GM06990 (cell line): ENCODE data around the gene INSIG2.
"Not testable (repeated sequence)": the region's sequence is repeated elsewhere in the genome, so short reads cannot be mapped to it uniquely, and the experiment has no call there.

Experiments used
- DNase-seq: peaks from one replicate; pipeline ENCODE4 v3.0.0-alpha.2; 2011; ENCODE audit not compliant: insufficient read length; ENCODE audit errors: extremely low read depth
- H3K27me3 ChIP-seq: replicated peaks from 2 replicates; pipeline ENCODE4 v1.6.0; 2011; ENCODE audit warnings: low read length; ENCODE audit not compliant: control insufficient read depth, insufficient read depth
- H3K36me3 ChIP-seq: 2 replicates; pipeline ENCODE4 v1.5.1; 2011; ENCODE audit warnings: low read length; ENCODE audit not compliant: control insufficient read depth, insufficient read depth
- H3K4me3 ChIP-seq: replicated peaks from 2 replicates; pipeline ENCODE4 v1.5.1; 2011; ENCODE audit warnings: low read depth, mild to moderate bottlenecking, control low read depth, low read length
- TF ChIP-seq, protein P1 (sequence below): IDR thresholded peaks from 2 replicates; pipeline ENCODE4 v1.5.1; 2011; ENCODE audit warnings: low read length, control low read depth, mild to moderate bottlenecking, inconsistent platforms; ENCODE audit not compliant: insufficient read depth, poor library complexity, severe bottlenecking

Gene INSIG2

DNA sequence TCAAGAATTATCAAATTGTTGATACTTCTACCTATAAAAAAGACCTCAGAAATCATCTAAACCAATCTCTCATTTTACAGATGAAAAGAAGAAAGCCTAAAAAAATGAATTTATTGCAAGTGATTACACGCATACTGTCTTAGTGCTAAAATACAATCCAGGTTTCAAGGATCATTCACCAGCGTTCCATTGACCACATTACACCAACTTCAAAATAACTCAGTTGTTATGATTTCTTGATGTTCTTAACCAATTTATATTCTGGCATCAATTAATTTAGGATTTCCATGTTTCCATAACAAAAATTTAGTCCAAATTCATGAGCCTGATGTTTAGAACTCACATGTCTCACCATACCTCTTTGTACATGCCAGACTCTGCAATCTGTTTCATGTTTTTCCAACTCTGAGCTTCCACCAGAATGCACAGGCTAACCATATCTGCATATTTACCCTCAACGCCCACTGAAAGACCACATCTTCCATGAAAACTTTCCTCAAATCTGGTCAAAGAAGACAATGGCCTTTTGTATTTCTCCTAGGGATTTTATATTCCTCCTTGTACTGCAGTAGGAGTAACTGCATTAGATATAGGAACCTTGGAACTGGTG is 2.1 kb upstream of the INSIG2 start:
- Histone ChIP-seq H3K4me3 (no peak overlapping the region), H3K36me3 (no peaks in the 10 kb centered on the region), H3K27me3 (no peaks in the 10 kb centered on the region)
- TF ChIP-seq, protein P1, sequence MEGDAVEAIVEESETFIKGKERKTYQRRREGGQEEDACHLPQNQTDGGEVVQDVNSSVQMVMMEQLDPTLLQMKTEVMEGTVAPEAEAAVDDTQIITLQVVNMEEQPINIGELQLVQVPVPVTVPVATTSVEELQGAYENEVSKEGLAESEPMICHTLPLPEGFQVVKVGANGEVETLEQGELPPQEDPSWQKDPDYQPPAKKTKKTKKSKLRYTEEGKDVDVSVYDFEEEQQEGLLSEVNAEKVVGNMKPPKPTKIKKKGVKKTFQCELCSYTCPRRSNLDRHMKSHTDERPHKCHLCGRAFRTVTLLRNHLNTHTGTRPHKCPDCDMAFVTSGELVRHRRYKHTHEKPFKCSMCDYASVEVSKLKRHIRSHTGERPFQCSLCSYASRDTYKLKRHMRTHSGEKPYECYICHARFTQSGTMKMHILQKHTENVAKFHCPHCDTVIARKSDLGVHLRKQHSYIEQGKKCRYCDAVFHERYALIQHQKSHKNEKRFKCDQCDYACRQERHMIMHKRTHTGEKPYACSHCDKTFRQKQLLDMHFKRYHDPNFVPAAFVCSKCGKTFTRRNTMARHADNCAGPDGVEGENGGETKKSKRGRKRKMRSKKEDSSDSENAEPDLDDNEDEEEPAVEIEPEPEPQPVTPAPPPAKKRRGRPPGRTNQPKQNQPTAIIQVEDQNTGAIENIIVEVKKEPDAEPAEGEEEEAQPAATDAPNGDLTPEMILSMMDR: no peak
- DNase-seq: no peak

DNA sequence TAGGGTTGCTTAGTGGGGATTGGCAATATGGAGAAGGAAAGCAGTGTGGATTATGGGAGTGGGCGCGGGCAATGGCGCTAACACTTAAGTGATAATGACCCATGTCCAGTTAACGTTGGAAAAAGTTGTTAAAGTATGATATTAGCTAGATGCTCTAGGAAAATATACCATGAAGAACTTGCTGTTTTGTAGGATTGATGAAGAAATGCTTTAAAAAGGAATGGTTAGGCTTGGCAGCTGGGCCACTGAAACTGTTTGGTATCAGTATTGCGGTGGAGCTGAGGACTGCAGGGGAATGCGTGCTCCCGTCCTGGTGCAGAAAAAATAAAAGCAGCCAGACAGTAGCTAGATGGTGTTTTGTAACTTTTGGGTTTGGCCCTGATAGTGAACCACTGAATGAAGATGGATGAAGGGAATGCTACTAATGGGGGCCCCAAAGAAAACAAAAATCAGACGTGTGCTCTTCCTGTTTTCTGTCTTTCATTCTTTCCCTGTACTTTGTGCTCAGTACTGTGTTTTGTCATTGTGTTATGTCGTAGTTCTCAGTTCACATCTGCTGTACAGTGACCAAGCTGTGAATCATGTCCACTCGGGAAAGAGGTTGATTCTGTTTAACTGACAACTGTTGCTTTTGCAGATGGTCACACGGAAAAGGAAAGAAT is 999 bp downstream of the INSIG2 start:
- H3K4me3 ChIP-seq: peak overlapping the region; percentile 99
- no peak for DNase-seq
- no peaks in the 10 kb centered on the region for H3K27me3 ChIP-seq
- no peaks in the 10 kb centered on the region for H3K36me3 ChIP-seq
- TF ChIP-seq, protein P1: no peak

GRCh38 chr2:118090387-118091139 is 2.3 kb downstream of the INSIG2 start:
- Histone ChIP-seq H3K36me3 (no peaks in the 10 kb centered on the region), H3K4me3 (no peak overlapping the region; the same call in 1 of the 2 replicates), H3K27me3 (no peaks in the 10 kb centered on the region)
- TF ChIP-seq, protein P1: no peak
- no peak for DNase-seq

DNA sequence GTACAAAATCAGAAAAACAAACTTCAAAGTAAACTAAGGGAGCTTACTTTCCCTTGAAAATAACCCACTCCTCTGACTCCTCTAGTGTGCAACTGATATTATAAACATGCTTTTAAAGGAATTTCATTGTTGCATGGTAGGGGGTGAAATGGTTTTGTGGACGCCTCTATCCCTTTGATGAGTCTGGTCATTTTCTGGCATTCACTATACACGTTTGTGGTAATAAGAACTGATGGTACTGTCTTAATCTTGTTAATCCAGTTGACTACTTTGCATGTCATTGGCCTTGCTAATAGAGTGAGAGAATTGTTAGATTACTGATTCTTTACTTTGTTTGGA is 2.8 kb downstream of the INSIG2 start:
- TF ChIP-seq, protein P1: no peak
- no peak for DNase-seq
- H3K36me3 ChIP-seq: no peaks in the 10 kb centered on the region
- no peaks in the 10 kb centered on the region for H3K27me3 ChIP-seq
- no peak overlapping the region for H3K4me3 ChIP-seq

- TF ChIP-seq, protein P1: no peak
- no peaks in the 10 kb centered on the region for H3K36me3 ChIP-seq
- no peak overlapping the region for H3K4me3 ChIP-seq
- H3K27me3 ChIP-seq: no peaks in the 10 kb centered on the region
- no peak for DNase-seq
Observed at GRCh38 chr2:118091631-118092030, 3.4 kb downstream of the INSIG2 start.

- not testable (repeated sequence) for H3K36me3 ChIP-seq, H3K27me3 ChIP-seq, H3K4me3 ChIP-seq, DNase-seq
Observed at GRCh38 chr2:118094102-118094501, 5.8 kb downstream of the INSIG2 start.
